Endodermal cell (in vitro differentiated cells): ENCODE results near the gene MUC12. TPM values are rescaled to one million over a fixed set of nuclear protein-coding genes. Genes with fewer than 3 reads are reported as not detected.
A peak's percentile ranks its signal among the peaks of the same experiment; 100 is the strongest.

ENCODE experiments used
- DNase-seq: peaks from one replicate; pipeline ENCODE4 v3.0.0-alpha.2; 2017
- H3K27ac ChIP-seq: 2 replicates; pipeline ENCODE4 v1.5.1; 2013; ENCODE audit warnings: mild to moderate bottlenecking, low read depth, low read length, moderate library complexity
- H3K27me3 ChIP-seq: 2 replicates; pipeline ENCODE4 v1.6.1; 2013; ENCODE audit warnings: mild to moderate bottlenecking, low read length, moderate library complexity; ENCODE audit not compliant: insufficient read depth, control insufficient read depth, poor library complexity, severe bottlenecking
- H3K36me3 ChIP-seq: 2 replicates; pipeline ENCODE4 v1.7.0; 2013; ENCODE audit warnings: mild to moderate bottlenecking, low read length, moderate library complexity; ENCODE audit not compliant: control insufficient read depth, insufficient read depth
- H3K4me1 ChIP-seq: one replicate; pipeline ENCODE4 v1.7.0; 2013; ENCODE audit warnings: low read length; ENCODE audit not compliant: control insufficient read depth, insufficient read depth
- H3K4me3 ChIP-seq: 2 replicates; pipeline ENCODE4 v1.5.1; 2013; ENCODE audit warnings: mild to moderate bottlenecking, low read length, moderate library complexity
- H3K9ac ChIP-seq: 2 replicates; pipeline ENCODE4 v1.6.1; 2013; ENCODE audit warnings: mild to moderate bottlenecking, low read length, moderate library complexity; ENCODE audit not compliant: poor library complexity, severe bottlenecking; ENCODE audit errors: extremely low read depth
- H3K9me3 ChIP-seq: 2 replicates; pipeline ENCODE4 v1.6.1; 2013; ENCODE audit warnings: mild to moderate bottlenecking, low read length, moderate library complexity; ENCODE audit not compliant: control insufficient read depth
- H3K27ac Mint-ChIP-seq: 2 replicates; pipeline ENCODE4 v1.8.0; 2020; ENCODE audit warnings: mixed read lengths
- H3K27me3 Mint-ChIP-seq: 2 replicates; pipeline ENCODE4 v1.8.0; 2021; ENCODE audit warnings: mild to moderate bottlenecking, mixed read lengths; ENCODE audit not compliant: insufficient read depth
- H3K36me3 Mint-ChIP-seq: 2 replicates; pipeline ENCODE4 v1.8.0; 2020; ENCODE audit warnings: low read depth, mixed read lengths
- H3K4me1 Mint-ChIP-seq: 2 replicates; pipeline ENCODE4 v1.8.0; 2020; ENCODE audit warnings: mixed read lengths
- H3K4me3 Mint-ChIP-seq: 2 replicates; pipeline ENCODE4 v1.8.0; 2020; ENCODE audit warnings: mild to moderate bottlenecking, moderate library complexity, mixed read lengths
- H3K9me3 Mint-ChIP-seq: 2 replicates; pipeline ENCODE4 v1.8.0; 2020; ENCODE audit warnings: mild to moderate bottlenecking, mixed read lengths
- WGBS, 2 experiments: methylation state at CpG; one replicate each; pipeline versions ENCODE4 v1.1.5 to v1.1.7; 2013; ENCODE audit warnings: missing lambda C conversion rate in 2 of 2, mixed read lengths in 1 of 2; ENCODE audit not compliant: insufficient coverage in 1 of 2, insufficient read length in 1 of 2; 5-methylcytosine and 5-hydroxymethylcytosine counted together
- total RNA-seq, 2 donors: library from RNA; stranded (reverse); fragmentation: NEBNext Ultra II Directional in 1 of 2; extraction: Animal tissue kit (Norgen Biotek cat#: 25700) in 1 of 2; gene quantifications; 2 replicates in 1 of 2; 3 replicates in 1 of 2; pipeline ENCODE4 v1.2.1, GENCODE V29; 2021
- TF ChIP-seq, protein P1 (sequence below): fragments of 200-600 bp; sonication (generic); conservative IDR thresholded peaks from 2 replicates; pipeline ENCODE4 v1.5.0; 2021; ENCODE audit warnings: antibody characterized with exemption, mild to moderate bottlenecking

Gene MUC12
- total RNA-seq, 2 donors from 2014 or later = 2.9 to 3.3 TPM

GRCh38 chr7:100968031-100968430 is 1.3 kb upstream of the MUC12 start:
- peaks cover 9% of the 10 kb centered on the region for H3K4me1 ChIP-seq
- TF ChIP-seq, protein P1, sequence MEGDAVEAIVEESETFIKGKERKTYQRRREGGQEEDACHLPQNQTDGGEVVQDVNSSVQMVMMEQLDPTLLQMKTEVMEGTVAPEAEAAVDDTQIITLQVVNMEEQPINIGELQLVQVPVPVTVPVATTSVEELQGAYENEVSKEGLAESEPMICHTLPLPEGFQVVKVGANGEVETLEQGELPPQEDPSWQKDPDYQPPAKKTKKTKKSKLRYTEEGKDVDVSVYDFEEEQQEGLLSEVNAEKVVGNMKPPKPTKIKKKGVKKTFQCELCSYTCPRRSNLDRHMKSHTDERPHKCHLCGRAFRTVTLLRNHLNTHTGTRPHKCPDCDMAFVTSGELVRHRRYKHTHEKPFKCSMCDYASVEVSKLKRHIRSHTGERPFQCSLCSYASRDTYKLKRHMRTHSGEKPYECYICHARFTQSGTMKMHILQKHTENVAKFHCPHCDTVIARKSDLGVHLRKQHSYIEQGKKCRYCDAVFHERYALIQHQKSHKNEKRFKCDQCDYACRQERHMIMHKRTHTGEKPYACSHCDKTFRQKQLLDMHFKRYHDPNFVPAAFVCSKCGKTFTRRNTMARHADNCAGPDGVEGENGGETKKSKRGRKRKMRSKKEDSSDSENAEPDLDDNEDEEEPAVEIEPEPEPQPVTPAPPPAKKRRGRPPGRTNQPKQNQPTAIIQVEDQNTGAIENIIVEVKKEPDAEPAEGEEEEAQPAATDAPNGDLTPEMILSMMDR = no peak
- Mint-ChIP-seq H3K4me1 (peaks cover 24% of the 10 kb centered on the region), H3K27ac (no peak overlapping the region), H3K4me3 (no peak overlapping the region), H3K27me3 (peaks cover 33% of the 10 kb centered on the region), H3K9me3 (no peaks in the 10 kb centered on the region), H3K36me3 (no peaks in the 10 kb centered on the region)
- 49 to 51% methylated on average over 5 to 6 of the region's 6 CpGs for WGBS, 2 experiments
- no peak overlapping the region for H3K27ac ChIP-seq
- DNase-seq = peak; percentile 67
- H3K9ac ChIP-seq = no peak overlapping the region
- peaks cover 43% of the 10 kb centered on the region for H3K27me3 ChIP-seq
- no peaks in the 10 kb centered on the region for H3K36me3 ChIP-seq
- no peak overlapping the region for H3K4me3 ChIP-seq
- H3K9me3 ChIP-seq = no peaks in the 10 kb centered on the region

DNA sequence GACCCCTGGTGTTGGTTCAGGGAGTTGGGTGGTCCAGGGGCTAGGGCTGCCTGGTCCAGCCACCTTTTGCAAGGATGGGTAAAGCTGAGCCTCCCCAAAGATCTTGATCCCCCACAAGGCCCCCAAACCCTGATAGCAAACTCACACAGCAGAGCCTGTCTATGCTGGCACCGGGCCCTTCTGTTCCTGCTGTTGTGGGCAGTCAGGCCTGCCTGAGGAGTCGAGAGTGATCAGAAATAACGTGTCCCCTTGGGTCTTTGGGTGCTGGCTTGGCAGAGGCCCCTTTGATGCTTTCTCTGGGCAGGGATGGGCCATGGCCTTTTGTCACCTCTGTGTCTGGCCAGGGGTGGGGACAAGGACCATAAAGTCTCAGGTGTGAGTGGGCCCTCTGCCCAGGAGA is 715 bp upstream of the MUC12 start:
- no peaks in the 10 kb centered on the region for H3K9me3 Mint-ChIP-seq
- peaks cover 29% of the 10 kb centered on the region for H3K27me3 Mint-ChIP-seq
- H3K9ac ChIP-seq = no peak overlapping the region

GRCh38 chr7:100971111-100972001 is 2.0 kb downstream of the MUC12 start:
- no peak for DNase-seq

More for the DNA sequence above, 715 bp upstream of the MUC12 start:
- DNase-seq = no peak
- Mint-ChIP-seq H3K36me3 (no peaks in the 10 kb centered on the region), H3K4me3 (no peak overlapping the region), H3K4me1 (peaks cover 24% of the 10 kb centered on the region), H3K27ac (no peak overlapping the region)
- peaks cover 41% of the 10 kb centered on the region for H3K27me3 ChIP-seq
- no peaks in the 10 kb centered on the region for H3K36me3 ChIP-seq
- TF ChIP-seq, protein P1 = no peak
- WGBS, 2 experiments = 45 to 62% methylated on average over 3 of the region's 3 CpGs
- peaks cover 9% of the 10 kb centered on the region for H3K4me1 ChIP-seq
- no peaks in the 10 kb centered on the region for H3K9me3 ChIP-seq
- no peak overlapping the region for H3K27ac ChIP-seq
- no peak overlapping the region for H3K4me3 ChIP-seq

More at GRCh38 chr7:100971111-100972001, 2.0 kb downstream of the MUC12 start:
- TF ChIP-seq, protein P1 = no peak
- Mint-ChIP-seq H3K36me3 (no peaks in the 10 kb centered on the region), H3K27ac (no peak overlapping the region), H3K4me1 (peaks cover 14% of the 10 kb centered on the region), H3K9me3 (peaks cover 2% of the 10 kb centered on the region), H3K4me3 (no peak overlapping the region), H3K27me3 (peaks cover 16% of the 10 kb centered on the region)
- Histone ChIP-seq H3K4me1 (peaks cover 5% of the 10 kb centered on the region), H3K27ac (no peak overlapping the region), H3K9ac (no peak overlapping the region), H3K27me3 (peaks cover 21% of the 10 kb centered on the region), H3K36me3 (no peaks in the 10 kb centered on the region), H3K9me3 (no peaks in the 10 kb centered on the region), H3K4me3 (no peak overlapping the region)
- WGBS, 2 experiments = 65 to 68% methylated on average over 10 to 14 of the region's 14 CpGs
